Lower leg skin (tissue), 3 donors: Measurements from ENCODE around the gene PEX11B.

Experiments
- CTCF ChIP-seq, 3 donors: fragments of 450-650 bp; IDR thresholded peaks; one replicate each; pipeline ENCODE4 v1.5.1; 2016; ENCODE audit warnings: antibody characterized with exemption in 3 of 3, mild to moderate bottlenecking in 3 of 3, moderate library complexity in 2 of 3
- POLR2A ChIP-seq, 2 donors: fragments of 450-650 bp; IDR thresholded peaks; one replicate each; pipeline ENCODE4 v1.6.1; 2016 to 2017; ENCODE audit warnings: antibody characterized with exemption in 2 of 2, mild to moderate bottlenecking in 1 of 2, moderate library complexity in 1 of 2

- TF ChIP-seq CTCF (IDR thresholded peaks at IDR 0.05), result no peak
- TF ChIP-seq POLR2A (IDR thresholded peaks at IDR 0.05), result no peak
Measured at GRCh38 chr1:145947551-145947950, 29.0 kb upstream of the PEX11B start.
